BJ (cell line): ENCODE data around the gene CASK. TPM values are rescaled to one million over a fixed set of nuclear protein-coding genes. Genes with fewer than 3 reads are reported as not detected.
"Not testable (repeated sequence)": the region's sequence is repeated elsewhere in the genome, so short reads cannot be mapped to it uniquely, and the experiment has no call there.

Experiments used
- CTCF ChIA-PET: fragments of 350-600 bp; formaldehyde crosslinking; extraction: SDS; loops from one replicate; lab custom pipeline; 2021; ENCODE audit warnings: antibody characterized with exemption, inconsistent platforms; lab: Yijun Ruan, JAX
- POLR2A ChIA-PET: fragments of 300-600 bp; sonication (Branson Sonifier 250); formaldehyde crosslinking; extraction: SDS; loops from one replicate; lab custom pipeline; 2021; ENCODE audit warnings: antibody characterized with exemption; lab: Charles Lee
- DNase-seq: peaks from one replicate; pipeline ENCODE4 v3.0.0-alpha.2; 2011; ENCODE audit warnings: low read depth
- H3K27me3 ChIP-seq: 2 replicates; pipeline ENCODE4 v1.6.0; 2011; ENCODE audit warnings: low read length; ENCODE audit not compliant: control insufficient read depth, insufficient read depth
- H3K36me3 ChIP-seq: 2 replicates; pipeline ENCODE4 v1.5.1; 2011; ENCODE audit warnings: low read length; ENCODE audit not compliant: control insufficient read depth, insufficient read depth
- H3K4me3 ChIP-seq: 2 replicates; pipeline ENCODE4 v1.5.1; 2011; ENCODE audit warnings: low read depth, mild to moderate bottlenecking, control low read depth, low read length
- polyA plus RNA-seq: library from polyadenylated mRNA; depleted of rRNA; stranded (reverse); fragments of >200 nt; gene quantifications from 2 replicates; pipeline ENCODE4 v1.2.3, GENCODE V29; 2011
- TF ChIP-seq, protein P1 (sequence below): IDR thresholded peaks from 2 replicates; pipeline ENCODE4 v1.5.1; 2011; ENCODE audit warnings: low read depth, mild to moderate bottlenecking, control low read depth, inconsistent platforms, low read length, moderate library complexity; ENCODE audit not compliant: insufficient read depth

Gene CASK
- polyA plus RNA-seq, 1 experiment = 12.3 TPM

DNA sequence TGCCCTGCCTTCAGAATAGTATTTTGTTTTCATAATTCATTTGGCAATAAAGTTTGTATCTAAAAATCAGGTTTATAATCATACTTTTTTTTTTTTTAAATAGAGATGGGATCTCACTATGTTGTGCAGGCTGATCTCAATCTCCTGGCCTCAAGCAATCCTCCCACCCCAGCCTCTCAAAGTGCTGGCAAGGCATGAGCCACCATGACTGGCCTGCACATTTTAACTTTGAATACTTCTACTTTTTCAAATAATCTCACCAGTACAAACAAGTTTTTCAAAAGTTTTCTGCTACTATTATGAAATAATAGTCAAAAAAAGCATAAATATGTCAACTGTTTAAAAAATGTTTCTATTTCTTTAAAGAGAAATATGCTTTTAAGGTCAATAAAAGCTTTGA lies 304.1 kb downstream of the CASK start:
- Histone ChIP-seq H3K4me3 (no peak overlapping the region), H3K36me3 (no peaks in the 10 kb centered on the region), H3K27me3 (no peaks in the 10 kb centered on the region)
- TF ChIP-seq, protein P1, sequence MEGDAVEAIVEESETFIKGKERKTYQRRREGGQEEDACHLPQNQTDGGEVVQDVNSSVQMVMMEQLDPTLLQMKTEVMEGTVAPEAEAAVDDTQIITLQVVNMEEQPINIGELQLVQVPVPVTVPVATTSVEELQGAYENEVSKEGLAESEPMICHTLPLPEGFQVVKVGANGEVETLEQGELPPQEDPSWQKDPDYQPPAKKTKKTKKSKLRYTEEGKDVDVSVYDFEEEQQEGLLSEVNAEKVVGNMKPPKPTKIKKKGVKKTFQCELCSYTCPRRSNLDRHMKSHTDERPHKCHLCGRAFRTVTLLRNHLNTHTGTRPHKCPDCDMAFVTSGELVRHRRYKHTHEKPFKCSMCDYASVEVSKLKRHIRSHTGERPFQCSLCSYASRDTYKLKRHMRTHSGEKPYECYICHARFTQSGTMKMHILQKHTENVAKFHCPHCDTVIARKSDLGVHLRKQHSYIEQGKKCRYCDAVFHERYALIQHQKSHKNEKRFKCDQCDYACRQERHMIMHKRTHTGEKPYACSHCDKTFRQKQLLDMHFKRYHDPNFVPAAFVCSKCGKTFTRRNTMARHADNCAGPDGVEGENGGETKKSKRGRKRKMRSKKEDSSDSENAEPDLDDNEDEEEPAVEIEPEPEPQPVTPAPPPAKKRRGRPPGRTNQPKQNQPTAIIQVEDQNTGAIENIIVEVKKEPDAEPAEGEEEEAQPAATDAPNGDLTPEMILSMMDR = no peak
- CTCF ChIA-PET = no interaction called here
- POLR2A ChIA-PET = no interaction called here
- no peak for DNase-seq

DNA sequence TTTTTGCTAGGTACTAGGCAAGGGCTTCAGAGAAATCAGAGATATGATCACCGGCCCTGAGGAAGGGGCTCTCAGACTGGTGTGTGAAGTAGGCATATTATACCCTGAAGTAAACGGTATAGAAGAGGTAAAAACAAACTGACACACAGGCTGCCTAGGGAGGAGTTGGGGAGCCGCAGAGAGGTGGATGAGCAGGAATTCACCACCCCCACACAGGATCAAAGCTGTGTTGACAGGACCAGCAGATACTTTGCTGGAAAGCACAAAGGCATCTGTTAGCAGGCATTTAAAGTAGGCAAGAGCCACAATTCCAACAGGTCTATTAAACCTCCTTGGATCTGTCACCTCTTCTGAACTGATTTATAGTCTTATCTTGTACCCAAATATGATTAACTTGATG lies 306.4 kb downstream of the CASK start:
- ChIA-PET CTCF (no interaction called here), POLR2A (no interaction called here)

DNA sequence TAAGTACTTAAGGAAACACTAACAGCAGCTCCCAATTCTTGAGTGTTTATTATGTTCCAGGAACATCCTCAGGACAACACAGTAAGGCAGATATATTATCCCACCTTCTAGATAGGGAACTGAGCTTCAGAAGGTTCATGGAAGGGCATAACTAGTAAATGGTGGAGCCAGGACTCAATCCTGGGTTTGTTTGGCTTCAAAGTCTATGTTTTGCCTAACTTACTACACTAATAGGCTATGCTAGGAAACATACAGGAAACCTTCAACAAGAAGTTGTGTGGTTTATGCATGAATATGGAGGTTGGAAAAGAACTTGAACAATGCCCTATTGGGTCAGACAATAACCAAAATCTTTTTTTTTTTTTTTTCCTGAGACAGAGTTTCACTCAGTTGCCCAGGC lies 307.1 kb downstream of the CASK start:
- ChIA-PET POLR2A (no interaction called here), CTCF (interaction anchor here (1.2 kb wide), 1 partner anchor 11 kb away, joined by 3 read pairs; no protein-coding TSS in a partner anchor)
- Histone ChIP-seq H3K27me3 (no peaks in the 10 kb centered on the region), H3K36me3 (no peaks in the 10 kb centered on the region), H3K4me3 (no peak overlapping the region)
- DNase-seq = no peak
- TF ChIP-seq, protein P1 = no peak

More for the DNA sequence above, 306.4 kb downstream of the CASK start:
- DNase-seq = no peak
- H3K36me3 ChIP-seq = no peaks in the 10 kb centered on the region
- TF ChIP-seq, protein P1 = no peak
- H3K27me3 ChIP-seq = no peaks in the 10 kb centered on the region
- no peak overlapping the region for H3K4me3 ChIP-seq

DNA sequence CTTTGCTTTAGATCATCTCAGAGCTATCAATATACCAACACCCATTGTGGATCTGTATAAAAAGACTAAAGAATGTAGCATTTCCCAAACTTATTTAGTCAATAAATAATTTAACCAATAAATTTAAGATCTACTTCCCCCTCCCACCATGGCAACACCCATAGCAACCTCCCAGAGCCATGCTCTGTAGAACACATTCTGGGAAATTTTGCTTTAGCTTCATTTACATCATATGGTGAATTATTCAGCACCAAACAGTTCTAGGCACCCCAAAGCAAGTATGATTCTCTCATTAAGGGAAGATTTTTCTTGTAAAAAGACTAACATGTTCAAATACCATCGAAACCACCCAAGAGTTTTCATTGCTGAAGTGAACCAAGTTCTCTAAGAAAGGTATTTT lies 315.1 kb downstream of the CASK start:
- Histone ChIP-seq H3K36me3 (no peaks in the 10 kb centered on the region), H3K4me3 (no peak overlapping the region), H3K27me3 (no peaks in the 10 kb centered on the region)
- DNase-seq = no peak
- TF ChIP-seq, protein P1 = no peak
- POLR2A ChIA-PET = no interaction called here
- CTCF ChIA-PET = no interaction called here

DNA sequence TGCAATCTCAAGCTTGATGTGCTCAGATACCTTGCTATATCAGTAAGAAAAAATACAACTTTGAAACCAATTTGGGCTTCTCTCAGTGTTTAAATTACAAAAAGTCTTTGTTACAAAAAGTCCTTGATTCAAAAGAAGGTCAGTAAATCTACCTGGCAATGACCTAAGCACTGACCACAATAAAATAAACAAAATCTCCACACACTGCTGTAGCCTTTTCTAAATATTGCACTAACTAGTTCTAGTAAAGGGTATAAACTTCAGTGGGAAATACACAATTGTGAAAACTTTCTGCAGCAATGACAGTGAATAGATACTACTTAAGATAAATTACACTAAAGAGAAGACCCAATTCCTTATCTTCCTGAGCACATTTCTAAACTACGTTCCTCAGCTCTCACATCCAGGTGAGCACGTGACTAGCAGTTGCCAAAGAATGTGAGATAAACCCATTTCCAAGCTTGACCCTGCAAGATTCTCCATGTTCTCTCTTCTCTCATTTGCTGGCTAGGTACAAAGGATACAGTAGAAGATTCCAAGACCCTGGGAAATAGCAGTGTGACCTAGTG lies 316.0 kb downstream of the CASK start:
- Histone ChIP-seq H3K4me3 (no peak overlapping the region), H3K36me3 (no peaks in the 10 kb centered on the region), H3K27me3 (no peaks in the 10 kb centered on the region)
- TF ChIP-seq, protein P1 = no peak
- ChIA-PET POLR2A (no interaction called here), CTCF (no interaction called here)
- no peak for DNase-seq

DNA sequence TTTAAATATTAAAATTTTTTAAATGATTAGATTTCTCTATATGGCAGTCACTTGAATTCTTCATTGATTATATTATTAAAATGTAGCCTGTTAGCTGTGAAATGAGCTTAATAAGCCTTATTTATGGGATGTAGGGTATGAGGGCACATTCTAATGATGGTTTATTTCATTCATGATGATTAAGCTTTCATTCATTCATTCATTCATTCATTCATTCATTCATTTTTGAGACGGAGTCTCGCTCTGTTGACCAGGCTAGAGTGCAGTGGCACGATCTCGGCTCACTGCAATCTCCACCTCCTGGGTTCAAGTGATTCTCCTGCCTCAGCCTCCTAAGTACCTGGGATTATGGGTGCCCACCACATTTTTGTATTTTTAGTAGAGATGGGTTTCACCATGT lies 317.3 kb downstream of the CASK start:
- H3K4me3 ChIP-seq, H3K27me3 ChIP-seq, H3K36me3 ChIP-seq, CTCF ChIA-PET, DNase-seq: not testable (repeated sequence)
- POLR2A ChIA-PET = interaction anchor here (0.9 kb wide), 1 partner anchor 12 kb away, joined by 6 read pairs; no protein-coding TSS in a partner anchor
